H1 (cell line): ENCODE data around the gene SLC12A5. TPM values are rescaled to one million over a fixed set of nuclear protein-coding genes. Genes with fewer than 3 reads are reported as not detected.
A peak's percentile ranks its signal among the peaks of the same experiment; 100 is the strongest.

Source experiments
- ASH2L ChIP-seq: fragments of 200-600, 300-600 bp; sonication (generic); IDR thresholded peaks from one replicate; pipeline ENCODE4 v1.7.1; 2017; ENCODE audit warnings: low read length
- BRCA1 ChIP-seq: IDR thresholded peaks from 2 replicates; pipeline ENCODE4 v1.6.1; 2012; ENCODE audit warnings: low read depth, low read length, improper control_type of control experiment
- CBX8 ChIP-seq: fragments of 300-800, 300-1000 bp; sonication (generic); IDR thresholded peaks from 2 replicates; pipeline ENCODE4 v1.7.1; 2016; ENCODE audit warnings: low read depth, low read length, borderline replicate concordance
- CEBPB ChIP-seq: IDR thresholded peaks from 2 replicates; pipeline ENCODE4 v1.6.1; 2012; ENCODE audit warnings: low read depth, low read length
- CTBP2 ChIP-seq: IDR thresholded peaks from 2 replicates; pipeline ENCODE4 v1.7.0; 2011; ENCODE audit warnings: borderline replicate concordance, mild to moderate bottlenecking, moderate library complexity, mixed read lengths, low read length; ENCODE audit not compliant: insufficient read depth, insufficient read length
- EZH2 ChIP-seq: fragments of 200-600 bp; sonication (generic); IDR thresholded peaks from 2 replicates; pipeline ENCODE4 v1.7.1; 2012; ENCODE audit warnings: low read depth, mild to moderate bottlenecking, moderate library complexity, low read length, inconsistent platforms; ENCODE audit not compliant: severe bottlenecking
- KDM1A ChIP-seq: fragments of 200-600, 300-600 bp; sonication (generic); IDR thresholded peaks from 2 replicates; pipeline ENCODE4 v1.7.1; 2016; ENCODE audit warnings: mild to moderate bottlenecking, low read length, borderline replicate concordance
- NRF1 ChIP-seq: IDR thresholded peaks from 2 replicates; pipeline ENCODE4 v1.6.1; 2011; ENCODE audit warnings: mild to moderate bottlenecking, low read depth, low read length, improper control_type of control experiment
- SP2 ChIP-seq: IDR thresholded peaks from 2 replicates; pipeline ENCODE4 v1.6.1; 2012; ENCODE audit warnings: mild to moderate bottlenecking, low read length, inconsistent platforms
- SUZ12 ChIP-seq: fragments of 200-600 bp; sonication (generic); IDR thresholded peaks from 2 replicates; pipeline ENCODE4 v1.6.1; 2012; ENCODE audit warnings: mild to moderate bottlenecking, inconsistent platforms, low read length, moderate library complexity, mixed read lengths
- TEAD4 ChIP-seq: IDR thresholded peaks from 2 replicates; pipeline ENCODE4 v1.6.1; 2012; ENCODE audit warnings: low read depth, low read length, inconsistent platforms, mixed read lengths
- polyA plus RNA-seq, 7 experiments: library from polyadenylated mRNA; depleted of rRNA in 3 of 7; stranded (reverse) in 5 of 7; unstranded in 2 of 7; fragments of >200 nt in 5 of 7; fragments of 200-250 nt in 2 of 7; gene quantifications; 1 replicate in 5 of 7; 2 replicates in 1 of 7; 4 replicates in 1 of 7; pipeline versions ENCODE4 v1.2.1 to v1.2.3, GENCODE V29; 2011 to 2013; ENCODE audit warnings: missing spikeins in 2 of 7, mixed read lengths in 2 of 7
- total RNA-seq: library from RNA; stranded (reverse); fragmentation: NEBNext Ultra II Directional; extraction: Animal tissue kit (Norgen Biotek cat#: 25700); gene quantifications from 2 replicates; pipeline ENCODE4 v1.2.1, GENCODE V29; 2021

Gene SLC12A5
- total and polyA plus RNA-seq, 2 of the 8 experiments (the other 6 are each of a cell fraction or from before 2014, with no cell fraction given) = 1.9 to 7.3 TPM

DNA sequence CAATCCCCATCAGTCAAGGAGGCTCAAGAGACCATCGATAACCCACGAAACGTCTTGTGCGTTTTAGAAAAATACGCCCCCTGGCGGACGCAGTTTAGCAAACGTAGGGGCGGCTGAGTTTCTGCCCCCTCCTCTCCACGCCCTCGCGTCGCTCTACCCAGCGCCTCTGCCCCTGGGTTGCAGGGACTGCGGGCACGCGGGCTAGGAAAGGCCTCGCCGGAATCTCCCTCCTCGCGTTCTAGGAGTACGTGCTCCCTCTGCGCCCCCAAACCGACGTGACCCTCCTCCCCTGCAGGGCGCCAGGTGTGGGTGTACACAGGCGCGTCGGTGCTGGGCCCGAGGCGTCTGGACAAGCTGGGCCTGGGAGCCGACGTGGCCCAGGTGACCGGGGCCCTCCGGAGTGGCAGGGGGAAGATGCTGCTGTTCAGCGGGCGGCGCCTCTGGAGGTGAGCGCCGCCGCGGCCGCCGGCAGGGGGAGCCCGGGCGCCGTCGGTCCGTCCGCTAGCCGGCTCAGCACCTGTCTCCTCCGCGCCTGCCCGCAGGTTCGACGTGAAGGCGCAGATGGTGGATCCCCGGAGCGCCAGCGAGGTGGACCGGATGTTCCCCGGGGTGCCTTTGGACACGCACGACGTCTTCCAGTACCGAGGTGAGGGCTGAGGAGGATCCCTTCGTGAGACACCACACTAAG lies 15.0 kb upstream of the SLC12A5 start (continued):
- peak; percentile 94 for TF ChIP-seq ASH2L
- TF ChIP-seq EZH2 = peak; percentile 26
- TF ChIP-seq BRCA1 = no peak
- TF ChIP-seq SUZ12 = no peak; the same call in 1 of the 2 replicates
- TF ChIP-seq CTBP2 = peak; percentile 47
- TF ChIP-seq SP2 = no peak
- peak; percentile 62; the same call in 1 of the 2 replicates for TF ChIP-seq KDM1A
- TF ChIP-seq TEAD4 = no peak
- TF ChIP-seq CBX8 = no peak
- no peak for TF ChIP-seq NRF1
- TF ChIP-seq CEBPB = no peak
- TF ChIP-seq, all 59 proteins: peak for 22
